Measurements from ENCODE around the gene GNAS-AS1.

- TF ChIP-seq CTCF (IDR thresholded peaks at IDR 0.05): no peak
- TF ChIP-seq POLR2AphosphoS5 (IDR thresholded peaks at IDR 0.05): no peak
Observed at GRCh38 chr20:58793512-58794420, 56.9 kb downstream of the GNAS-AS1 start.
